ENCODE data around the gene GTF3C5. TPM values are rescaled to one million over a fixed set of nuclear protein-coding genes. Genes with fewer than 3 reads are reported as not detected.

Gene GTF3C5
- total and polyA plus RNA-seq, 2 of the 4 experiments (the other 2 are of a cell fraction): 49.1 to 52.3 TPM

DNA sequence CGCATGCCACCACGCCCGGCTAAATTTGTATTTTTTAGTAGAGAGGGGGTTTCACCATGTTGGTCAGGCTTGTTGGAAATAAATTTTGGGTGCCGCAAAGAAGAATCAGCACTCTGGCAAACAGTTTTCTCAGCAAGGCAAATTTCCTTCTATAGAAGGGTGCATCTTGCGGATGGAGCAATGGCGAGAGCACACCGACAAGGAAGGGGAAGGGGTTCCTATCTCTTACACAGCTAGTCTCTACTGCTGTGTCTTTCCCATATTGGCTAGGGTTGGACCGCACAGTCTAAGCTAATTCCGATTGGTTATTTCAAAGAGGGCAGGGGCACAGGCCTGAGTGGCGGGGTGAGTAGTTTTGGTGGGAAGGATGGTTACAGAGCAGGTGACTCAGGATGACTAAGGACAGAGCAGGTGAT, 707 bp downstream of the GTF3C5 start:
- peaks cover 7% of the 10 kb centered on the region; the same call in 1 of the 2 replicates for H3K36me3 ChIP-seq (ENCODE audit: control insufficient read depth, insufficient read depth, low read length)
- H3K27me3 ChIP-seq (ENCODE audit: control insufficient read depth, insufficient read depth, low read length): no peaks in the 10 kb centered on the region
- no peak overlapping the region for H4K5ac ChIP-seq (ENCODE audit: low read depth, low read length)
- no peak overlapping the region for H3K23ac ChIP-seq (ENCODE audit: low read depth, low read length)
- no peak overlapping the region for H2BK120ac ChIP-seq (ENCODE audit: low read depth, low read length)
- dilution Hi-C loops (cut with HindIII; ENCODE audit: low sequenced_read_pairs, unreplicated experiment) (no loop called here), intact Hi-C loops (cut with micrococcal nuclease) (no loop called here), in situ Hi-C loops (cut with MboI; ENCODE audit: low sequenced_read_pairs) (loop anchor here (25.0 kb wide), 1 partner anchor 456 kb away; the partner anchor contains the start of gene SLC2A6)
- H3K4ac ChIP-seq (ENCODE audit: low read depth, low read length): no peak overlapping the region
- H4K91ac ChIP-seq (ENCODE audit: insufficient read depth, low read depth, low read length): no peak overlapping the region
- no TSS peak for BruUV-seq (replicated peaks)
- H2BK15ac ChIP-seq (ENCODE audit: low read depth, low read length): no peak overlapping the region
- H3K18ac ChIP-seq (ENCODE audit: low read depth, low read length): no peak overlapping the region
- peak overlapping the region; percentile 94 for H3K4me3 ChIP-seq (ENCODE audit: insufficient read depth, low read depth, low read length)
- H3K9me3 ChIP-seq (ENCODE audit: control insufficient read depth, insufficient read depth, low read length): no peaks in the 10 kb centered on the region
- ATAC-seq (ENCODE audit: low read depth) (no peak), DNase-seq (no peak)
- H3K9ac ChIP-seq (ENCODE audit: low read depth, low read length): peak overlapping the region; percentile 97; the same call in 1 of the 2 replicates
- TF ChIP-seq NFE2L2 (IDR thresholded peaks at IDR 0.05; ENCODE audit: low read depth, low read length): no peak
- TF ChIP-seq BHLHE40 (IDR thresholded peaks at IDR 0.05; ENCODE audit: low read depth, low read length): no peak
- TF ChIP-seq RCOR1 (IDR thresholded peaks at IDR 0.05; ENCODE audit: insufficient replicate concordance, low read length): no peak
- TF ChIP-seq CEBPB (IDR thresholded peaks at IDR 0.05; ENCODE audit: low read depth, low read length): no peak
- TF ChIP-seq MAFK (IDR thresholded peaks at IDR 0.05; ENCODE audit: low read depth, low read length): no peak
- no peak for TF ChIP-seq SMC3 (IDR thresholded peaks at IDR 0.05; ENCODE audit: low read depth, low read length)
- TF ChIP-seq RFX5 (IDR thresholded peaks at IDR 0.05; ENCODE audit: low read depth, low read length): no peak
- TF ChIP-seq CHD1 (IDR thresholded peaks at IDR 0.05; ENCODE audit: low read depth, low read length): no peak
- no peak overlapping the region for H2BK5ac ChIP-seq (ENCODE audit: low read depth, low read length, poor library complexity, severe bottlenecking)
- no peak overlapping the region; the same call in 1 of the 2 replicates for H3K27ac ChIP-seq (ENCODE audit: insufficient read depth, low read length)
- ChIA-PET CTCF (interaction anchor here (1.7 kb wide), 2 partner anchors 10 kb away, joined by 8 to 10 read pairs; no protein-coding TSS in a partner anchor), POLR2A (ENCODE audit: unreplicated experiment) (no interaction called here)
- peak overlapping the region; percentile 92 for H3K4me2 ChIP-seq (ENCODE audit: low read depth, low read length)
- no peak overlapping the region for H2BK20ac ChIP-seq (ENCODE audit: low read depth, low read length)
- H2AFZ ChIP-seq (replicated peaks; ENCODE audit: low read length, poor library complexity): no peak overlapping the region
- H2AK9ac ChIP-seq (replicated peaks; ENCODE audit: low read depth, low read length, poor library complexity): peak overlapping the region; percentile 60
- peaks cover 28% of the 10 kb centered on the region for H4K20me1 ChIP-seq (ENCODE audit: insufficient read depth, low read length)
- 80% methylated on average over 1 of the region's 10 CpGs; no CpG with 5 or more reads in 1 of the 2 experiments for WGBS, 2 experiments (ENCODE audit: extremely low coverage in 2 of 2, insufficient read length in 1 of 2)
- peaks cover 45 to 69% of the 10 kb centered on the region in 2 experiments for H3K79me1 ChIP-seq (ENCODE audit: low read depth in 1 of 2, low read length in 2 of 2)
- peak overlapping the region; percentile 75 for H2AK5ac ChIP-seq (ENCODE audit: low read depth, low read length)
- H4K8ac ChIP-seq (ENCODE audit: low read depth in 2 of 2, low read length in 2 of 2): peak overlapping the region; percentile 28 to 99; a peak in 2 of 4 replicates
- no peak overlapping the region for H3K56ac ChIP-seq (ENCODE audit: extremely low read depth, insufficient read depth, low read length)
- H3K4me1 ChIP-seq (ENCODE audit: control insufficient read depth, insufficient read depth, low read length): peaks cover 6% of the 10 kb centered on the region
- H3K9me1 ChIP-seq (ENCODE audit: insufficient read depth, low read length): peaks cover 5% of the 10 kb centered on the region
- H3K14ac ChIP-seq (replicated peaks; ENCODE audit: low read depth, low read length): no peak overlapping the region
